ENCODE data around the gene ARHGDIB. TPM values are rescaled to one million over a fixed set of nuclear protein-coding genes. Genes with fewer than 3 reads are reported as not detected.

ARHGDIB gene
- total RNA-seq, 1 donor from 2014 or later, result 313 TPM

GRCh38 chr12:14911131-14911530, 50.3 kb downstream of the ARHGDIB start:
- Histone ChIP-seq H3K27me3 (ENCODE audit: low read depth) (no peaks in the 10 kb centered on the region), H3K27ac (no peak overlapping the region), H3K9me3 (no peaks in the 10 kb centered on the region), H3K4me1 (peaks cover 4% of the 10 kb centered on the region), H3K4me3 (no peak overlapping the region), H3K36me3 (peaks cover 4% of the 10 kb centered on the region)
- intact Hi-C loops (cut with DNase I), result no loop called here
- no peak for DNase-seq
- TF ChIP-seq CTCF (IDR thresholded peaks at IDR 0.05), result no peak
- no peak for ATAC-seq

GRCh38 chr12:14910090-14910915, 51.1 kb downstream of the ARHGDIB start:
- Histone ChIP-seq H3K27ac (no peak overlapping the region), H3K9me3 (no peaks in the 10 kb centered on the region), H3K27me3 (ENCODE audit: low read depth) (no peaks in the 10 kb centered on the region), H3K36me3 (no peaks in the 10 kb centered on the region), H3K4me3 (no peak overlapping the region), H3K4me1 (peaks cover 11% of the 10 kb centered on the region)
- no peak for ATAC-seq
- intact Hi-C loops (cut with DNase I), result no loop called here
- no peak for TF ChIP-seq CTCF (IDR thresholded peaks at IDR 0.05)
- no peak for DNase-seq

GRCh38 chr12:14907953-14908352, 53.4 kb downstream of the ARHGDIB start:
- Histone ChIP-seq H3K4me1 (peaks cover 34% of the 10 kb centered on the region), H3K36me3 (no peaks in the 10 kb centered on the region), H3K4me3 (no peak overlapping the region), H3K27me3 (ENCODE audit: low read depth) (no peaks in the 10 kb centered on the region), H3K27ac (no peak overlapping the region), H3K9me3 (no peaks in the 10 kb centered on the region)
- intact Hi-C loops (cut with DNase I), result no loop called here
- TF ChIP-seq CTCF (IDR thresholded peaks at IDR 0.05), result no peak
- DNase-seq, result no peak
- ATAC-seq, result no peak

GRCh38 chr12:14906114-14906513, 55.3 kb downstream of the ARHGDIB start:
- no peaks in the 10 kb centered on the region for H3K27me3 ChIP-seq (ENCODE audit: low read depth)
- TF ChIP-seq CTCF (IDR thresholded peaks at IDR 0.05), result no peak
- no peaks in the 10 kb centered on the region for H3K36me3 ChIP-seq
- DNase-seq (no peak), ATAC-seq (peak; percentile 61 to 78)
- H3K9me3 ChIP-seq, result no peaks in the 10 kb centered on the region
- peaks cover 34% of the 10 kb centered on the region for H3K4me1 ChIP-seq
- no peak overlapping the region for H3K4me3 ChIP-seq
- H3K27ac ChIP-seq, result peak overlapping the region; percentile 41
- intact Hi-C loops (cut with DNase I), result no loop called here

GRCh38 chr12:14905269-14906004, 56.0 kb downstream of the ARHGDIB start:
- TF ChIP-seq CTCF (IDR thresholded peaks at IDR 0.05), result no peak
- DNase-seq (no peak), ATAC-seq (peak; percentile 27 to 50)
- Histone ChIP-seq H3K27me3 (ENCODE audit: low read depth) (no peaks in the 10 kb centered on the region), H3K27ac (peak overlapping the region; percentile 41), H3K4me1 (peaks cover 34% of the 10 kb centered on the region), H3K36me3 (no peaks in the 10 kb centered on the region), H3K4me3 (peak overlapping the region; percentile 13), H3K9me3 (no peaks in the 10 kb centered on the region)
- intact Hi-C loops (cut with DNase I), result no loop called here
